ENCODE data around the gene ADCYAP1R1. TPM values are rescaled to one million over a fixed set of nuclear protein-coding genes. Genes with fewer than 3 reads are reported as not detected.

The ADCYAP1R1 gene
- total and polyA plus RNA-seq, 5 experiments from 2014 or later: not detected

- POLR2A ChIA-PET: no interaction called here
- no peak overlapping the region for H3K27ac Mint-ChIP-seq
- H3K4me3 Mint-ChIP-seq: no peak overlapping the region
- no peak for DNase-seq
- no peaks in the 10 kb centered on the region for H3K36me3 Mint-ChIP-seq
- H3K9me3 Mint-ChIP-seq: peaks cover 0 to 12% (median 0%) of the 10 kb centered on the region in 9 donors
- peaks cover 0 to 27% (median 10%) of the 10 kb centered on the region in 5 donors for H3K27me3 Mint-ChIP-seq
- no peaks in the 10 kb centered on the region for H3K4me1 Mint-ChIP-seq
- ATAC-seq: no peak
Observed at GRCh38 chr7:31160941-31161340, 108.8 kb downstream of the ADCYAP1R1 start.

Other genes starting within 250 kb of the ADCYAP1R1 start
- gene AQP1, start 140.5 kb upstream of the ADCYAP1R1 start, total RNA-seq: under 1 TPM; 0.23 to 0.33 TPM
- not detected for gene AQP1, start 140.5 kb upstream of the ADCYAP1R1 start, polyA plus RNA-seq
- not detected for gene GHRHR, start 88.4 kb upstream of the ADCYAP1R1 start, total RNA-seq
- not detected for gene GHRHR, start 88.4 kb upstream of the ADCYAP1R1 start, polyA plus RNA-seq